Measurements from ENCODE around the gene LUC7L3.
A peak's percentile ranks its signal among the peaks of the same experiment; 100 is the strongest.
"Not testable (repeated sequence)": the region's sequence is repeated elsewhere in the genome, so short reads cannot be mapped to it uniquely, and the experiment has no call there.

Gene LUC7L3

DNA sequence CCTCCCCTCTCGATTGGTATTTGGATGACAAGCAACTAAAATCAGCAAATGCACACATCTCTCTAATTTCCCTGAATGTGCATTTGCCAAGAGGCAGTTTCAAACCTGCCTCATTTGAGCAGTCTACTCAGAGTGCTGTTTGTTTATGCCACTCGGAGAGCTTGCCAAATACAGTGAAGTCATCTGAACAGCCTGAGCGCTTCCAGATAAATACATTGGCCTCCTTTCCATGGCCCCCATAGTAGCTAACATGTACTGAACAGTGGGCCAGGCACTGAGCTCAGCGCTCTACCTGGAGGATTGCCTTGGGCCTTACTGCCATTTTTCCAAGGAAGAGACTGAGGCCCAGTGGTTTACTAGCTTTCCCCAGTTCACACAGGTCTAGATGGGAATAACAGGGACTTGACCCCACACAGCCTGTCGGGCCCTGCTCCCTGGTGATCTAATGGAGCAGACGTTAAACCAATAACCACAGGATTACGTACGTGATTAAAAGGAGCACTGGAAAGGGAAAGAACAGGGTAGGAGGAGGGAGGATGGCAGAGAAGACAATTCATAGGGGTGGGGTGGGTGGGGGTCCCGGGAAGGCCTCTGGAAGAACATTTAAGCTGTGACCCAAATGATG, 66.7 kb downstream of the LUC7L3 start:
- peak; percentile 85 for DNase-seq (ENCODE audit: low read depth)

- DNase-seq (ENCODE audit: low read depth): no peak
These were observed 67.7 kb downstream of the LUC7L3 start for GRCh38 chr17:50787106-50787505.

DNA sequence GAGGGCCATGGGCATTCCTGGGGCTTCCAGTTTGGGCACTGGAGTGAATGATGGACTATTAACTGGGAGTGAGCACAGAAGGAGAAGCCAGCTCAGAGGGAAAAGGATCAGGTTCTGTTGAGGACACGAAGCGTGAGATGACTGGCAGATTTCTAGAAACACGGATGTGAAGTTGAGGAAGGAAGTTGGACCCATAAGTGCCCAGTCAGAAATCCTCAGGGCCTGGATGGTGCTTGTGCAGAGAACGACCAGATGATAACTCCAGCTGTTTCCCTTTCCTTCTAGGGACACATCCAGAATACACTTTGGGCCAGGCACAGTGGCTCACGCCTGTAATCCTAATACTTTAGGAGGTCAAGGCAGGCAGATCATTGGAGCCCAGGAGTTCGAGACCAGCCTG, 71.2 kb downstream of the LUC7L3 start:
- no peak for DNase-seq (ENCODE audit: low read depth)

- no peak for DNase-seq (ENCODE audit: low read depth)
These were observed 72.7 kb downstream of the LUC7L3 start for GRCh38 chr17:50792132-50792531.

DNA sequence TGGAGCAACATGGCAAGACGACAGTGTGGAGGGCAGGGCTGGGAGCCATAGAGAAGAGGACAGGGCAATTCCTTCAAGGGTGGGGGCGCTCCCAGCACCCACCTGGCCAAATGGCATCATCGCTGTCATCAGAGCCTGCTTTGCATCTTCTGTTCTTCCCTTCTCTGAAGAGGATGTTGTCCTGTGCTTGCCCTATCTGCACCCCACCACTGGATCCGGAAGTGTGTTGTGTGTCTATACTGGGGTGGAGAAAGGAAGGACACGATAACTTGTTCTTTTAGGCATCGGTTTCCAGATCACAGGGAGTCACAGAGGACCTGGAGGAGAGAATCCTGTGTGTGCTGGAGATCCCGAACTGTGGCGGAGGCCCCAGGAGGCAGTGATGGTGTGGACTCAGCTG, 73.6 kb downstream of the LUC7L3 start:
- DNase-seq (ENCODE audit: low read depth): no peak

GRCh38 chr17:50794361-50794760, 75.0 kb downstream of the LUC7L3 start:
- DNase-seq (ENCODE audit: low read depth): no peak

GRCh38 chr17:50797135-50797810, 77.9 kb downstream of the LUC7L3 start:
- DNase-seq (ENCODE audit: low read depth): peak; percentile 31

- no peak for DNase-seq (ENCODE audit: low read depth)
These were observed 79.3 kb downstream of the LUC7L3 start for GRCh38 chr17:50798424-50799288.

DNA sequence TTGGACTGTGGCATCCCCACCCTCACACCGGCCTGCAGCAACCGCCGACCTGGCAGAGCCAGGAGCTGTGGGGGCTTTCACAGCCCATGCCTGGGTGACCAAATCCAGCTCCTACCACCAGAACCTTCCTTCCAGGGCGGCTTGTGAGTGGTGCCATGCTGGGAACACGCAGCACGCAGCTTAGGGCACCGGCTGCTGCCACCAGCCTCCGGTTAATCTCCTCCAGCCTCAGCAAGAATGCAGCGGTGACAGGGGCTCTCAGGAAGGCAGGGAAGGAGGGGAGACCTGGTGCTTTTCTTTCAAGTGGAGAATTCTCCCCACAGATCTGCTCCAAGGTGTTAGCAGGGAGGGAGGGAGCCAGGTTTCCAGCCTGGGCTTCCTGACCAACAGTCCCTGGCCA, 80.2 kb downstream of the LUC7L3 start:
- no peak for DNase-seq (ENCODE audit: low read depth)

- DNase-seq (ENCODE audit: low read depth): no peak
These were observed 80.8 kb downstream of the LUC7L3 start for GRCh38 chr17:50800196-50800700.

- no peak for DNase-seq (ENCODE audit: low read depth)
These were observed 83.5 kb downstream of the LUC7L3 start for GRCh38 chr17:50802609-50803571.

DNA sequence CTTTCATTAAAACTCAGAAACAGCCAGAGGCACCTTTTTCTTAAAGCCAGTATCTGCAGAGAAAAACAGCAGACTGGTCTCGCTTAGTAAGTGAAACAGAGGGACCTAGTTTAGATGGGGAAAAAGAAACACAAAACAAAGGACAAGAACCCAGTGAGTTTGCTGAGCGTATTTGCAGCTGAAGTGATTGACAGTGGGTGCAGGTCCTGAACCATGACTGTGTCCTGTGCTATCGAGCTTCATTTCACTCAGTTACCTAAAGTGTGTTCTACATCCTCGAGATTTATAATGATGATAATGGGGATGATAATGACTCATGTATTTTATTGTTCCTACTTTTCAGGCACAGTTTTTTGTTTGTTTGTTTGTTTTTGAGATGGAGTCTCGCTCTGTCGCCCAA, 84.3 kb downstream of the LUC7L3 start:
- DNase-seq (ENCODE audit: low read depth): no peak

- DNase-seq (ENCODE audit: low read depth): not testable (repeated sequence)
These were observed 85.5 kb downstream of the LUC7L3 start for GRCh38 chr17:50804749-50805475.

DNA sequence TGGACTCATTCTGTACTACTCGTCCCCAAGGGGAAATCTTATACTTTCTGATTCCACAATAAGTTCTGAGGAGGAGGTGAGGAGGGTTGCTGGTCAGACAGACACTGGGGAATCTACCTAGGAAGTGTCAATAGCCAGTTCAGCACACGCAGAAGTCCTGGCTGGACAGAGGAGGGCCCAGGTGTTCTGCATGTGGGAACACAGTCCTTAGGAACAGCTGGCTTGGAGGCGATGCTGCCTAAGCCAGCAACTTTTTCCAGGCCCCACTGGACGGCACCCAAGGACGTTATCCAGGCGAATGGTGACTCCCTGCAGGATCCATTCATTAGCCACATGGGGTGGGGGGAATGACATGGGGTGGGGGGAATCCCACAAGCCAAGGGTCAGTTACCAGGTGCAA, 86.1 kb downstream of the LUC7L3 start:
- no peak for DNase-seq (ENCODE audit: low read depth)
